ENCODE measurements around the gene CDKN2B.
A peak's percentile ranks its signal among the peaks of the same experiment; 100 is the strongest.

DNA sequence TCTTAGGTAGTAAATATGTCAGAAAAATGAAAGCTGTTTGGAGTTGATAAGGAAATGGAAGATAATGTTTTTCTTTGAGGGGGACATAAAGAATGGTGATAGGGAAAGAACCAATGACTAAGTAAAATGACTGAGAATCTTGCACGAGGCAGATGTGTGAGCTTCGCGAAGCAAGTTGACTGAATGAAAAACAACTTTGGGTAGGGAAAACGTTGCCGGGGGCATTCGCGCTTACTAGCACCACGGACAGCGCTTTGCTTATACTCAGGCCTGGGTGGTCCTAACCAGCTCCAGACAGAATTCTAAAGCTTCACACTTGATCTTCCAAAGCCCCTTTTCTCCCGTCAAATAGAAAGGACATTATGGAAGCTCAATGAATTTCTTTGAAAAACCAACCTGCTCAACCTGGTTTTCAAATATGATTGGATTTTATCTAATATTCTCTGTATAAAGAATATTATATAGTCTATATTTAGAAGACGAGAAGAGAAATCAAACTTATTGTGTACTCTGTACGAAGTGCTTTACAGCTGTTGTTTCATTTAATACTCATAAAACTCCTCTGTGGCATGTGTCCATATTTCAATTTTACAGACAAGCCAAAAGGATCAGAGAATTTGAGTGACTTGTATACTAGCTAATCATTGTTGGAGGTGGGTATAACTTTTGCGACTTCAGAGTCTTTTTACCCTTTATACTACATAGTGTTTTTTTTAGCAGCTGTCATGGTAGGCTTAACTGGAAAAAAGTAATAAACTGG is 1.9 kb upstream of the CDKN2B start:
- TF ChIP-seq, protein P1, sequence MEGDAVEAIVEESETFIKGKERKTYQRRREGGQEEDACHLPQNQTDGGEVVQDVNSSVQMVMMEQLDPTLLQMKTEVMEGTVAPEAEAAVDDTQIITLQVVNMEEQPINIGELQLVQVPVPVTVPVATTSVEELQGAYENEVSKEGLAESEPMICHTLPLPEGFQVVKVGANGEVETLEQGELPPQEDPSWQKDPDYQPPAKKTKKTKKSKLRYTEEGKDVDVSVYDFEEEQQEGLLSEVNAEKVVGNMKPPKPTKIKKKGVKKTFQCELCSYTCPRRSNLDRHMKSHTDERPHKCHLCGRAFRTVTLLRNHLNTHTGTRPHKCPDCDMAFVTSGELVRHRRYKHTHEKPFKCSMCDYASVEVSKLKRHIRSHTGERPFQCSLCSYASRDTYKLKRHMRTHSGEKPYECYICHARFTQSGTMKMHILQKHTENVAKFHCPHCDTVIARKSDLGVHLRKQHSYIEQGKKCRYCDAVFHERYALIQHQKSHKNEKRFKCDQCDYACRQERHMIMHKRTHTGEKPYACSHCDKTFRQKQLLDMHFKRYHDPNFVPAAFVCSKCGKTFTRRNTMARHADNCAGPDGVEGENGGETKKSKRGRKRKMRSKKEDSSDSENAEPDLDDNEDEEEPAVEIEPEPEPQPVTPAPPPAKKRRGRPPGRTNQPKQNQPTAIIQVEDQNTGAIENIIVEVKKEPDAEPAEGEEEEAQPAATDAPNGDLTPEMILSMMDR (IDR thresholded peaks at IDR 0.05 in 2 of 3, conservative IDR thresholded peaks at IDR 0.05 in 1 of 3; ENCODE audit: borderline replicate concordance in 1 of 3, insufficient read depth in 1 of 3, low read depth in 2 of 3, low read length in 2 of 3) = no peak
- TF ChIP-seq, protein P2, sequence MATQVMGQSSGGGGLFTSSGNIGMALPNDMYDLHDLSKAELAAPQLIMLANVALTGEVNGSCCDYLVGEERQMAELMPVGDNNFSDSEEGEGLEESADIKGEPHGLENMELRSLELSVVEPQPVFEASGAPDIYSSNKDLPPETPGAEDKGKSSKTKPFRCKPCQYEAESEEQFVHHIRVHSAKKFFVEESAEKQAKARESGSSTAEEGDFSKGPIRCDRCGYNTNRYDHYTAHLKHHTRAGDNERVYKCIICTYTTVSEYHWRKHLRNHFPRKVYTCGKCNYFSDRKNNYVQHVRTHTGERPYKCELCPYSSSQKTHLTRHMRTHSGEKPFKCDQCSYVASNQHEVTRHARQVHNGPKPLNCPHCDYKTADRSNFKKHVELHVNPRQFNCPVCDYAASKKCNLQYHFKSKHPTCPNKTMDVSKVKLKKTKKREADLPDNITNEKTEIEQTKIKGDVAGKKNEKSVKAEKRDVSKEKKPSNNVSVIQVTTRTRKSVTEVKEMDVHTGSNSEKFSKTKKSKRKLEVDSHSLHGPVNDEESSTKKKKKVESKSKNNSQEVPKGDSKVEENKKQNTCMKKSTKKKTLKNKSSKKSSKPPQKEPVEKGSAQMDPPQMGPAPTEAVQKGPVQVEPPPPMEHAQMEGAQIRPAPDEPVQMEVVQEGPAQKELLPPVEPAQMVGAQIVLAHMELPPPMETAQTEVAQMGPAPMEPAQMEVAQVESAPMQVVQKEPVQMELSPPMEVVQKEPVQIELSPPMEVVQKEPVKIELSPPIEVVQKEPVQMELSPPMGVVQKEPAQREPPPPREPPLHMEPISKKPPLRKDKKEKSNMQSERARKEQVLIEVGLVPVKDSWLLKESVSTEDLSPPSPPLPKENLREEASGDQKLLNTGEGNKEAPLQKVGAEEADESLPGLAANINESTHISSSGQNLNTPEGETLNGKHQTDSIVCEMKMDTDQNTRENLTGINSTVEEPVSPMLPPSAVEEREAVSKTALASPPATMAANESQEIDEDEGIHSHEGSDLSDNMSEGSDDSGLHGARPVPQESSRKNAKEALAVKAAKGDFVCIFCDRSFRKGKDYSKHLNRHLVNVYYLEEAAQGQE (IDR thresholded peaks at IDR 0.05; ENCODE audit: low read depth) = peak; percentile 82
- TF ChIP-seq CEBPB (IDR thresholded peaks at IDR 0.05; ENCODE audit: low read depth) (no peak), ELF1 (IDR thresholded peaks at IDR 0.05; ENCODE audit: borderline replicate concordance, low read depth) (no peak), POLR2A (IDR thresholded peaks at IDR 0.05; ENCODE audit: borderline replicate concordance, extremely low read depth, insufficient read depth, insufficient read length) (no peak), RAD21 (IDR thresholded peaks at IDR 0.05; ENCODE audit: low read depth) (no peak), SP1 (IDR thresholded peaks at IDR 0.05; ENCODE audit: low read depth) (no peak), EZH2 (IDR thresholded peaks at IDR 0.05) (no peak), ZNF274 (IDR thresholded peaks at IDR 0.05; ENCODE audit: low read depth, low read length) (no peak), SIN3A (IDR thresholded peaks at IDR 0.05; ENCODE audit: low read depth) (no peak), EGR1 (IDR thresholded peaks at IDR 0.05; ENCODE audit: low read depth) (no peak), POLR2AphosphoS5 (IDR thresholded peaks at IDR 0.05; ENCODE audit: low read depth, low read length) (no peak), YY1 (IDR thresholded peaks at IDR 0.05; ENCODE audit: extremely low read depth, insufficient replicate concordance, low read depth, low read length) (no peak)
- TF ChIP-seq, protein P3, sequence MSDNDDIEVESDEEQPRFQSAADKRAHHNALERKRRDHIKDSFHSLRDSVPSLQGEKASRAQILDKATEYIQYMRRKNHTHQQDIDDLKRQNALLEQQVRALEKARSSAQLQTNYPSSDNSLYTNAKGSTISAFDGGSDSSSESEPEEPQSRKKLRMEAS (IDR thresholded peaks at IDR 0.05) = no peak
